D721Med (cell line): Measurements from ENCODE around the gene PHYH.

Experiments used
- DNase-seq: peaks from one replicate; pipeline ENCODE4 v3.0.0; 2011; ENCODE audit warnings: low spot score; ENCODE audit not compliant: insufficient read length
- FAIRE-seq: peaks from 2 replicates; lab custom pipeline; 2011; peaks lifted over from hg19 to GRCh38; lab: Jason Lieb, UNC
- TF ChIP-seq, protein P1 (sequence below): IDR thresholded peaks from 2 replicates; pipeline ENCODE4 v1.5.1; 2012; ENCODE audit warnings: mild to moderate bottlenecking, control low read depth; ENCODE audit not compliant: insufficient read depth; ENCODE audit errors: missing control alignments

PHYH gene

DNA sequence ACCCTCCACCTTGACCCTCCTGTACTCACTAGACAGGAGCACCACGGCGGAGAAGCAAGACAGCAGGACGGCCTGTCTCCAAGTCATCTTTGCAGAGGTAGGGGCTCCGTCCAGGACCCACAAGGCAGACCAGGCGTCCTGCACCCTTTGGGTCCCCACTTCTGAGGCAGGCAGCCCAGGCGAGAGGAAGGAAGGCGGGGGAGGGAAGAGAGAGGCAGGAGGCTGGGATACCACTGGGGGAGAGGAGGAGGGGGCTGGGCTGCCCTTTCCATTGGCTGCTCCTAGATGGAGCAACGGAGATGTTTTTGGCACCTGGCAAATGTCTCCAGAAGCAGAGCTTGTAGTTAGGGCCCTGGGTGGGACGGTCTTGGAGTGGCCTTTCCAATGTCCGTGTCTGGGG, 65.7 kb downstream of the PHYH start, which contains the start of gene UCMA:
Gene UCMA, minus strand, starts transcription at position 203 of the 400 bp plus-strand sequence. Its CDS starts 116 bp downstream, at position 87.
- DNase-seq (no peak), FAIRE-seq (no peak)
- TF ChIP-seq, protein P1, sequence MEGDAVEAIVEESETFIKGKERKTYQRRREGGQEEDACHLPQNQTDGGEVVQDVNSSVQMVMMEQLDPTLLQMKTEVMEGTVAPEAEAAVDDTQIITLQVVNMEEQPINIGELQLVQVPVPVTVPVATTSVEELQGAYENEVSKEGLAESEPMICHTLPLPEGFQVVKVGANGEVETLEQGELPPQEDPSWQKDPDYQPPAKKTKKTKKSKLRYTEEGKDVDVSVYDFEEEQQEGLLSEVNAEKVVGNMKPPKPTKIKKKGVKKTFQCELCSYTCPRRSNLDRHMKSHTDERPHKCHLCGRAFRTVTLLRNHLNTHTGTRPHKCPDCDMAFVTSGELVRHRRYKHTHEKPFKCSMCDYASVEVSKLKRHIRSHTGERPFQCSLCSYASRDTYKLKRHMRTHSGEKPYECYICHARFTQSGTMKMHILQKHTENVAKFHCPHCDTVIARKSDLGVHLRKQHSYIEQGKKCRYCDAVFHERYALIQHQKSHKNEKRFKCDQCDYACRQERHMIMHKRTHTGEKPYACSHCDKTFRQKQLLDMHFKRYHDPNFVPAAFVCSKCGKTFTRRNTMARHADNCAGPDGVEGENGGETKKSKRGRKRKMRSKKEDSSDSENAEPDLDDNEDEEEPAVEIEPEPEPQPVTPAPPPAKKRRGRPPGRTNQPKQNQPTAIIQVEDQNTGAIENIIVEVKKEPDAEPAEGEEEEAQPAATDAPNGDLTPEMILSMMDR, result no peak

GRCh38 chr10:13233358-13233757, 66.5 kb downstream of the PHYH start:
- TF ChIP-seq, protein P1, result no peak
- DNase-seq, result no peak
- FAIRE-seq, result no peak

GRCh38 chr10:13231808-13232207, 68.1 kb downstream of the PHYH start:
- TF ChIP-seq, protein P1, result no peak
- FAIRE-seq (no peak), DNase-seq (no peak)

DNA sequence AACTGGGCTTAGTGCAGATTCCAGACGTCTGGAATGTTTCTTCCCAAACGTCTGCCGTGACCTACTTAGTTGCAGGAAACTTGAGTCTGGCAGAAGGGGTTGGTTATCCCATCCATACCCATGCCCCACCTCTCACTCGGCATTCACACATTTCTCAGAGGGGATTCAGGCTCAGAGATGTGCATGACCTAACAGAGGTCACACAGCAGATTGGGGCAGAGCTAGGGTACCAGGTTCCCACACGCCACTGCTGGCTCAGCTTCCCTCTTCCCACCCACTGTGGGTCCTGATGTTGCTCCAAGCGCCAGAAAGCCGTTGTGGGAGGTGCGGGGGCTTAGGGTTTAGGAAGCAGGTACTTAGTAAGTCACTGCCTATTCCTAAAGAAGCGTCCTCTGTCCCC, 68.7 kb downstream of the PHYH start:
- FAIRE-seq (no peak), DNase-seq (no peak)
- TF ChIP-seq, protein P1, result no peak
